Measurements from ENCODE around the gene PUDP. TPM values are rescaled to one million over a fixed set of nuclear protein-coding genes. Genes with fewer than 3 reads are reported as not detected.

PUDP gene
- total and polyA plus RNA-seq, 10 donors = 9.2 to 27.2 (median 21.1) TPM

DNA sequence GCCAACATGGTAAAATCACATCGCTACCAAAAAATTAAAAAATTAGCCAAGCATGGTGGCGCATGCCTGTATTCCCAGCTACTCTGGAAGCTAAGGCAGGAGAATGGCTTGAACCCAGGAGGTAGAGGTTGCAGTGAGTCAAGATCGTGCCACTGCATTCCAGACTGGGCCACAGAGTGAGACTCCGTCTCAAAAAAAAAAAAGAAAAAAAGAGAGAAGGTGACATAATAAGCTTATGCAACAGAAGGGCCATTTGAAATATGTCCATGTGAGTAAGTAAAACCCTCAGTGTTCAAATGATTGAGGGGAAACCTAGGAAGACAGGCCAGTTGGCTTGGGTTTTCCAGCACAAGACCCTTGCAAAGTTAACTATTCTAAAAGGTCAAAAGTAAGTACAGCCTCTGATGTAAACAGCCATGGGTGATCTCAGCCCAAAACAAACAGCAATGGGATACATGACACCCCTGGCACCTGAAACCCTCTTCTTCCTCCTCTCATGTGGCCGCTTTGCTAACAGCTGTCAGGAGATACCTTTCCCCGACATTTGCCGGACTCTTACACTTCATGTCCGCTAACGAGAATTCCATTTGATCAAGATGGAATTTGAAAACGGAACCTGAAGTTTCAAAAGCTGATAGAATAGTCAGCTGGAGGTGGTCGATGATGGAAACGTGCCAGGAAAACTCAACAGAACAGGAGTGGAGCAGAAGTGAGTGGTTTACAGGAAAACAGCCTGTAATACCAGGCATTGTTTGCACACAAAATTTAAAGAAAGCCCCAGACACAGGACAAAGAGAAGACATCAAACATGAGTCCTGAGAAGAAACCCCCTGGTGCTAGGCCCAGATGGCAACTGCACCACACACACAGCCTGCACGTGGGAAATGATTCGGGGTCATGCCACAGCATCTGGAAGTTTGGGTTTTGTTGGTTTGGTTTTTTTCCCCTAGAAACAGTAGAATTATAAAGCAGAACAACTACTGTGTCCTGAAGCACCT is 93.4 kb downstream of the PUDP start:
- no peaks in the 10 kb centered on the region for H3K9me3 ChIP-seq
- no peak overlapping the region for H3K27ac ChIP-seq
- H3K36me3 ChIP-seq = peaks cover 0 to 61% (median 8%) of the 10 kb centered on the region in 6 donors
- TF ChIP-seq POLR2AphosphoS5 (IDR thresholded peaks at IDR 0.05) = no peak
- no peak for TF ChIP-seq POLR2A (IDR thresholded peaks at IDR 0.05)
- TF ChIP-seq, protein P1, sequence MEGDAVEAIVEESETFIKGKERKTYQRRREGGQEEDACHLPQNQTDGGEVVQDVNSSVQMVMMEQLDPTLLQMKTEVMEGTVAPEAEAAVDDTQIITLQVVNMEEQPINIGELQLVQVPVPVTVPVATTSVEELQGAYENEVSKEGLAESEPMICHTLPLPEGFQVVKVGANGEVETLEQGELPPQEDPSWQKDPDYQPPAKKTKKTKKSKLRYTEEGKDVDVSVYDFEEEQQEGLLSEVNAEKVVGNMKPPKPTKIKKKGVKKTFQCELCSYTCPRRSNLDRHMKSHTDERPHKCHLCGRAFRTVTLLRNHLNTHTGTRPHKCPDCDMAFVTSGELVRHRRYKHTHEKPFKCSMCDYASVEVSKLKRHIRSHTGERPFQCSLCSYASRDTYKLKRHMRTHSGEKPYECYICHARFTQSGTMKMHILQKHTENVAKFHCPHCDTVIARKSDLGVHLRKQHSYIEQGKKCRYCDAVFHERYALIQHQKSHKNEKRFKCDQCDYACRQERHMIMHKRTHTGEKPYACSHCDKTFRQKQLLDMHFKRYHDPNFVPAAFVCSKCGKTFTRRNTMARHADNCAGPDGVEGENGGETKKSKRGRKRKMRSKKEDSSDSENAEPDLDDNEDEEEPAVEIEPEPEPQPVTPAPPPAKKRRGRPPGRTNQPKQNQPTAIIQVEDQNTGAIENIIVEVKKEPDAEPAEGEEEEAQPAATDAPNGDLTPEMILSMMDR (IDR thresholded peaks at IDR 0.05 in 8 of 11, conservative IDR thresholded peaks at IDR 0.05 in 3 of 11) = no peak
- no peak overlapping the region for H3K4me3 ChIP-seq
- H3K4me1 ChIP-seq = peaks cover 0 to 23% (median 5%) of the 10 kb centered on the region in 6 donors
- no peaks in the 10 kb centered on the region for H3K27me3 ChIP-seq (replicated peaks in 1 of 7)
- intact Hi-C loops (cut with DNase I; ENCODE audit: low total_unique reads) = no loop called here
- no peak for DNase-seq
- 90 to 95% (median 91%) methylated on average over 14 of the region's 14 CpGs for WGBS, 5 donors

DNA sequence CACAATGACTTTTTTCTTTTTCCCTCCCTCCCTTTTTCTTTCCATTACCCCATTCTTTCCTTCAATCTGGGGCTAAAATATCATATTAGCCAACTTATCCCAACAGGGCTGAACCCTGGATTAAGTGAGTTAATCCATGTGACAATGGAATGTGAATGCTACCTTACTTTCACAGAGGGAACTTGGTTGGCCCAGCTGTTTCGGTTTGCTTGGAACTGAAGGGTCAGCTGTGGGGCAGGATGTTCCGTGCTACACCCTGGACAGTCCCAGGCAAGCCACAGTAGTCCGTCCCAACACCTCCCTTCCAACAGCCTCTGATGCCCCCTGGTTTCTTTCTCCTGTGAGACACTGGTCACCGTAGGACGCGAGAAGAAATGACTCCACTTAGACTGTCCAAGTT is 95.4 kb downstream of the PUDP start:
- DNase-seq = no peak
- intact Hi-C loops (cut with DNase I; ENCODE audit: low total_unique reads) = no loop called here
- Histone ChIP-seq H3K36me3 (peaks cover 0 to 75% (median 14%) of the 10 kb centered on the region in 6 donors), H3K27me3 (replicated peaks in 1 of 7) (no peaks in the 10 kb centered on the region), H3K4me1 (peaks cover 0 to 17% (median 5%) of the 10 kb centered on the region in 6 donors), H3K9me3 (no peaks in the 10 kb centered on the region), H3K27ac (no peak overlapping the region), H3K4me3 (no peak overlapping the region)
- TF ChIP-seq POLR2AphosphoS5 (IDR thresholded peaks at IDR 0.05) = no peak
- TF ChIP-seq POLR2A (IDR thresholded peaks at IDR 0.05) = no peak
- TF ChIP-seq, protein P1 (IDR thresholded peaks at IDR 0.05 in 8 of 11, conservative IDR thresholded peaks at IDR 0.05 in 3 of 11) = no peak
- 94 to 100% (median 97%) methylated on average over 6 of the region's 6 CpGs for WGBS, 5 donors

DNA sequence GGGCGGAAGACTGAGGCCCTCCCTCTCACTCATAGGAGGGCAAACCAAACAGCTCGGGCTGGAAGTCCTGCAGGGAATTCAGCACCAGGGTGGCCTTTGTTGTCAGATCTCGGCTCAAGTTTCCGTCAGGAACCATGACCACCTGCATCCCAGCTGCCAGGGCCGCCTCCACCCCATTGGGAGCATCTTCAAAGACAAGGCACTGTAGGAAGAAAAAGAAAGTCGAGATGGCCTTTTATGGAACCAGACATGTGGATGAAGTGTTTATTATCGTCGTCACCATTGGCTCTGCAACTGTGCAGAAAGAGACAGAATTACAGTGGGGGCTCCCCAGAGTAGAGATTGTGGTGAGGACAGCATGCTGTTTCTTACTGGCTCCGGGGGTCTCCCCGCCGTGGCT is 97.7 kb downstream of the PUDP start:
- TF ChIP-seq, protein P1 (IDR thresholded peaks at IDR 0.05 in 8 of 11, conservative IDR thresholded peaks at IDR 0.05 in 3 of 11) = no peak
- no peak for TF ChIP-seq POLR2AphosphoS5 (IDR thresholded peaks at IDR 0.05)
- TF ChIP-seq POLR2A (IDR thresholded peaks at IDR 0.05) = no peak
- H3K27me3 ChIP-seq (replicated peaks in 1 of 7) = no peaks in the 10 kb centered on the region
- H3K36me3 ChIP-seq = peaks cover 0 to 63% (median 14%) of the 10 kb centered on the region in 6 donors
- peaks cover 0 to 2% (median 0%) of the 10 kb centered on the region in 6 donors for H3K4me1 ChIP-seq
- 87 to 96% (median 94%) methylated on average over 10 to 11 of the region's 11 CpGs for WGBS, 5 donors
- H3K4me3 ChIP-seq = no peak overlapping the region
- intact Hi-C loops (cut with DNase I; ENCODE audit: low total_unique reads) = no loop called here
- no peak for DNase-seq
- no peak overlapping the region for H3K27ac ChIP-seq
- no peaks in the 10 kb centered on the region for H3K9me3 ChIP-seq

DNA sequence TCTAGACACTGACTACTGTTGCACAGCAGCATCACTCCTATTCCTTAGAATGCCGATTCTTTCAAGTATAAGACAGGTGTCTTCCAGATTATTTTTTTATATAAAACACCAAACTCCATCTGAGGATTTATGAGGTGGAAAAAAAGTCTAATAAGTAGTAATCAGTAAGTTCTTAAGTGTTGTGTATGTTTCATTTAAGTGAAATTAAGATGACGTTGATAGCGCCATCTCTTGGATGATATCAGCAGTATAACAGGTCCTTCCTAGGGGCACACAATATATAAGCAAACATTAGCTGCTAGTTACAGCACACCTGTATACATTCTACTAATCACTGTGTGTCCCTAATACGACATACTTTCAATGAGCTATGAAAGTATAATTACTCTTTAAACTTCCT is 100.0 kb downstream of the PUDP start:
- 91 to 99% (median 96%) methylated on average over 4 of the region's 4 CpGs for WGBS, 5 donors
- Histone ChIP-seq H3K9me3 (no peaks in the 10 kb centered on the region), H3K36me3 (peaks cover 0 to 53% (median 14%) of the 10 kb centered on the region in 6 donors), H3K27me3 (replicated peaks in 1 of 7) (no peaks in the 10 kb centered on the region), H3K27ac (no peak overlapping the region), H3K4me1 (no peaks in the 10 kb centered on the region), H3K4me3 (no peak overlapping the region)
- intact Hi-C loops (cut with DNase I; ENCODE audit: low total_unique reads) = no loop called here
- DNase-seq = no peak
- TF ChIP-seq POLR2A (IDR thresholded peaks at IDR 0.05) (no peak), POLR2AphosphoS5 (IDR thresholded peaks at IDR 0.05) (no peak)
- TF ChIP-seq, protein P1 (IDR thresholded peaks at IDR 0.05 in 8 of 11, conservative IDR thresholded peaks at IDR 0.05 in 3 of 11) = no peak

Measured in spleen (tissue), 11 donors.